HepG2 (cell line): ENCODE measurements around the gene TSNAXIP1. TPM values are rescaled to one million over a fixed set of nuclear protein-coding genes. Genes with fewer than 3 reads are reported as not detected.

ENCODE experiments used
- BATF2 ChIP-seq: sonication (generic); formaldehyde crosslinking; IDR thresholded peaks from 2 replicates; pipeline ENCODE4 v1.8.0; 2022; ENCODE audit warnings: mild to moderate bottlenecking, missing genetic modification reagents, moderate library complexity
- CC2D1A ChIP-seq: sonication (generic); formaldehyde crosslinking; IDR thresholded peaks from 2 replicates; pipeline ENCODE4 v1.8.1; 2023; ENCODE audit warnings: mild to moderate bottlenecking, missing genetic modification reagents
- GATAD1 ChIP-seq: IDR thresholded peaks from 2 replicates; pipeline ENCODE4 v1.6.1; 2016; ENCODE audit warnings: missing genetic modification reagents, missing compliant biosample characterization
- GLI4 ChIP-seq: sonication (generic); formaldehyde crosslinking; IDR thresholded peaks from 2 replicates; pipeline ENCODE4 v1.5.1; 2020; ENCODE audit warnings: missing genetic modification reagents, mild to moderate bottlenecking, moderate library complexity, borderline replicate concordance
- HDAC1 ChIP-seq: sonication (generic); formaldehyde crosslinking; IDR thresholded peaks from 2 replicates; pipeline ENCODE4 v1.5.1; 2020; ENCODE audit warnings: mild to moderate bottlenecking, missing genetic modification reagents
- HIVEP1 ChIP-seq: sonication (generic); formaldehyde crosslinking; IDR thresholded peaks from 2 replicates; pipeline ENCODE4 v1.4.0; 2020; ENCODE audit warnings: mild to moderate bottlenecking, missing genetic modification reagents
- JARID2 ChIP-seq: sonication (generic); formaldehyde crosslinking; IDR thresholded peaks from 2 replicates; pipeline ENCODE4 v1.8.1; 2023; ENCODE audit warnings: missing genetic modification reagents, inconsistent platforms; ENCODE audit not compliant: insufficient replicate concordance
- PHF8 ChIP-seq: sonication (generic); formaldehyde crosslinking; IDR thresholded peaks from 2 replicates; pipeline ENCODE4 v1.5.0; 2020; ENCODE audit warnings: missing genetic modification reagents
- PITX1 ChIP-seq: sonication (generic); formaldehyde crosslinking; IDR thresholded peaks from 2 replicates; pipeline ENCODE4 v1.5.1; 2020; ENCODE audit warnings: mild to moderate bottlenecking, missing genetic modification reagents
- POLR2AphosphoS5 ChIP-seq: IDR thresholded peaks from 2 replicates; pipeline ENCODE4 v1.6.1; 2012; ENCODE audit warnings: low read depth, low read length
- PREB ChIP-seq: sonication (generic); formaldehyde crosslinking; IDR thresholded peaks from 2 replicates; pipeline ENCODE4 v1.4.0; 2020; ENCODE audit warnings: missing genetic modification reagents
- RXRB ChIP-seq: IDR thresholded peaks from 2 replicates; pipeline ENCODE4 v1.6.1; 2016; ENCODE audit warnings: borderline replicate concordance, missing genetic modification reagents, missing compliant biosample characterization
- SCMH1 ChIP-seq: sonication (generic); formaldehyde crosslinking; IDR thresholded peaks from 2 replicates; pipeline ENCODE4 v1.9.0; 2021; ENCODE audit warnings: missing genetic modification reagents, mild to moderate bottlenecking, borderline replicate concordance
- ZC3H4 ChIP-seq: sonication (generic); formaldehyde crosslinking; IDR thresholded peaks from 2 replicates; pipeline ENCODE4 v1.4.0; 2020; ENCODE audit warnings: missing genetic modification reagents, borderline replicate concordance
- ZEB1 ChIP-seq: IDR thresholded peaks from 2 replicates; pipeline ENCODE4 v1.6.1; 2012; ENCODE audit warnings: mild to moderate bottlenecking, low read depth, inconsistent platforms; ENCODE audit not compliant: insufficient replicate concordance
- ZNF24 ChIP-seq: fragments of 450-650 bp; IDR thresholded peaks from 2 replicates; pipeline ENCODE4 v1.6.1; 2017; ENCODE audit warnings: antibody characterized with exemption, mild to moderate bottlenecking
- ZNF280B ChIP-seq: sonication (generic); formaldehyde crosslinking; IDR thresholded peaks from 2 replicates; pipeline ENCODE4 v1.5.0; 2020; ENCODE audit warnings: missing genetic modification reagents, mild to moderate bottlenecking, borderline replicate concordance
- ZNF414 ChIP-seq: sonication (generic); formaldehyde crosslinking; IDR thresholded peaks from 2 replicates; pipeline ENCODE4 v1.5.0; 2020; ENCODE audit warnings: missing genetic modification reagents
- ZNF446 ChIP-seq: sonication (generic); formaldehyde crosslinking; IDR thresholded peaks from 2 replicates; pipeline ENCODE4 v1.5.0; 2020; ENCODE audit warnings: mild to moderate bottlenecking, missing genetic modification reagents
- ZNF512B ChIP-seq: sonication (generic); formaldehyde crosslinking; IDR thresholded peaks from 2 replicates; pipeline ENCODE4 v1.5.1; 2020; ENCODE audit warnings: missing genetic modification reagents, mild to moderate bottlenecking, borderline replicate concordance
- ZNF580 ChIP-seq: IDR thresholded peaks from 2 replicates; pipeline ENCODE4 v1.6.1; 2016; ENCODE audit warnings: low read depth, borderline replicate concordance
- ZNF816 ChIP-seq: sonication (generic); formaldehyde crosslinking; IDR thresholded peaks from 2 replicates; pipeline ENCODE4 v1.8.0; 2022; ENCODE audit warnings: missing genetic modification reagents, mild to moderate bottlenecking, borderline replicate concordance
- polyA plus RNA-seq, 8 experiments: library from polyadenylated mRNA; depleted of rRNA in 3 of 8; stranded (reverse) in 7 of 8; unstranded in 1 of 8; fragments of >200 nt; fragmentation: Illumina TruSeq in 4 of 8; extraction: Trizol in 4 of 8; gene quantifications; 2 replicates each; pipeline versions ENCODE4 v1.2.1 to v1.2.3, GENCODE V29; 2011 to 2016; ENCODE audit warnings: low read depth in 4 of 8, missing spikeins in 1 of 8, mixed read lengths in 1 of 8; ENCODE audit not compliant: insufficient read depth in 1 of 8
- total RNA-seq, 5 experiments: library from RNA; depleted of rRNA; stranded (reverse); fragments of >200 nt; fragmentation: Illumina TruSeq; extraction: Trizol; gene quantifications; 2 replicates each; pipeline ENCODE4 v1.2.3, GENCODE V29; 2016; ENCODE audit warnings: low read depth in 1 of 5

TSNAXIP1 gene
- total and polyA plus RNA-seq, 2 of the 13 experiments (the other 11 are each of a cell fraction or from before 2014, with no cell fraction given) = 0.37 to 0.86 TPM

GRCh38 chr16:67846320-67847063 lies 39.8 kb downstream of the TSNAXIP1 start, which contains the start of gene NUTF2 (continued):
- TF ChIP-seq ZNF816 (CRISPR knock-in tag) (peak; percentile 84; the same call in 1 of the 2 replicates), HDAC1 (peak; percentile 94), BATF2 (CRISPR knock-in tag) (no peak), ZNF24 (no peak), ZEB1 (no peak), PITX1 (CRISPR knock-in tag) (peak; percentile 90), ZNF280B (CRISPR knock-in tag) (no peak; the same call in 1 of the 2 replicates), PREB (no peak), SCMH1 (no peak), ZC3H4 (no peak), ZNF446 (CRISPR knock-in tag) (0 out of 2 replicates have a peak, but pooled peaks have one; percentile 24), POLR2AphosphoS5 (peak; percentile 54), GLI4 (CRISPR knock-in tag) (no peak), HIVEP1 (CRISPR knock-in tag) (no peak; the same call in none of the 2 replicates), RXRB (peak; percentile 82), GATAD1 (CRISPR knock-in tag) (peak; percentile 81), ZNF414 (CRISPR knock-in tag) (no peak), JARID2 (CRISPR knock-in tag) (no peak), PHF8 (CRISPR knock-in tag) (peak; percentile 80), ZNF580 (CRISPR knock-in tag) (peak; percentile 75; the same call in 1 of the 2 replicates), ZNF512B (CRISPR knock-in tag) (no peak), CC2D1A (CRISPR knock-in tag) (0 out of 2 replicates have a peak, but pooled peaks have one; percentile 43)
